Measurements from ENCODE around the gene WDR93.

- TF ChIP-seq POLR2A (IDR thresholded peaks at IDR 0.05; ENCODE audit: extremely low read depth, insufficient read length) (no peak), MAX (IDR thresholded peaks at IDR 0.05; ENCODE audit: low read depth, low read length) (no peak), CTCF (IDR thresholded peaks at IDR 0.05; ENCODE audit: low read depth, low read length) (no peak), MYC (IDR thresholded peaks at IDR 0.05; ENCODE audit: low read depth, low read length) (no peak)
These were observed 13.2 kb upstream of the WDR93 start for GRCh38 chr15:89677381-89677780.
